Measurements from ENCODE around the gene ZGRF1.

DNA sequence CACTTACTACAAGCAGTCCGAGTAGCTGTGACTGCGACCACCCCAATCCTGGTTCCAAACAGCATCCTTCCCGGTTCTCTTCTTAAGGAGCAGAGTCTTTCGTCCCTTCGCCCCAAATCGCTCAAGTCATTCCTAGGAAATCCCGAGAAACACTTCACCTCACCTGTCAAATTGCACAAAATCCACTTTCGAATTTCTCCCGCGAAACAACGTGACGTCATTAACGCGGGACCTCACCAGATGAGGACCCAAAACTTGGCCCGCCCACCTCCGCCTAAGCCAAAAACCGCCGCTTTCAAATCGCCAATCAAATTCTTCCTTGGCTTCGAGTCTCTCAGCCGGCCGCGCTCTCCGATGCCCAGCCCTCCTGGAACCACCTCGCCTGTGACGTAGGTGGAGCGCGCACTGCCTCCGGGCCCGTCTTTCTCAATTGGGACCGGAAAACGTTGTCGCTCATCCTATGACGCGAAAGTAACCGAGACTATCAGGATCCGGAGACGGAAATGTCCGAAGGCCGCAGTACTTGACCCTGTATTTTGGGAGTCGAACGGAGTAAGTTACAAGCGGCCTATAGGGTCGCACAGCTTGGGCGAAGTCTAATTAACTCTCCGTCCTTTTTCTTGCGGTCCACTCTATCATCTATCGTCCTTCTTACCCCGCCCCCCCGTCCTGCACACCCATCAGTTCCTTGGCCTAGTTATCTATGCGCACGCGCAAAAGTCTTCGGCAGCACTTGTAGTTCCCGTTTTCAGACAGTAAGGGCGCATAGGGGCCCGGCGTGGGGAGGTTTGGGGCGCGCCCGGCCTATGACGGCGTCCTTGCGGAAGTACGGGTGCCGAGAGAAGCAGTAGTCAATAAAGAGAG lies at the start of gene ZGRF1, which contains the start of gene LARP7:
- TF ChIP-seq, protein P1, sequence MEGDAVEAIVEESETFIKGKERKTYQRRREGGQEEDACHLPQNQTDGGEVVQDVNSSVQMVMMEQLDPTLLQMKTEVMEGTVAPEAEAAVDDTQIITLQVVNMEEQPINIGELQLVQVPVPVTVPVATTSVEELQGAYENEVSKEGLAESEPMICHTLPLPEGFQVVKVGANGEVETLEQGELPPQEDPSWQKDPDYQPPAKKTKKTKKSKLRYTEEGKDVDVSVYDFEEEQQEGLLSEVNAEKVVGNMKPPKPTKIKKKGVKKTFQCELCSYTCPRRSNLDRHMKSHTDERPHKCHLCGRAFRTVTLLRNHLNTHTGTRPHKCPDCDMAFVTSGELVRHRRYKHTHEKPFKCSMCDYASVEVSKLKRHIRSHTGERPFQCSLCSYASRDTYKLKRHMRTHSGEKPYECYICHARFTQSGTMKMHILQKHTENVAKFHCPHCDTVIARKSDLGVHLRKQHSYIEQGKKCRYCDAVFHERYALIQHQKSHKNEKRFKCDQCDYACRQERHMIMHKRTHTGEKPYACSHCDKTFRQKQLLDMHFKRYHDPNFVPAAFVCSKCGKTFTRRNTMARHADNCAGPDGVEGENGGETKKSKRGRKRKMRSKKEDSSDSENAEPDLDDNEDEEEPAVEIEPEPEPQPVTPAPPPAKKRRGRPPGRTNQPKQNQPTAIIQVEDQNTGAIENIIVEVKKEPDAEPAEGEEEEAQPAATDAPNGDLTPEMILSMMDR (IDR thresholded peaks at IDR 0.05) = peak; percentile 86 to 99 (median 98)
- TF ChIP-seq POLR2AphosphoS5 (IDR thresholded peaks at IDR 0.05) = peak; percentile 61 to 79 (median 76)
- no peak for TF ChIP-seq POLR2A (IDR thresholded peaks at IDR 0.05)
- TF ChIP-seq EP300 (IDR thresholded peaks at IDR 0.05) = peak in 1 of 4 donors; percentile 41

All from sigmoid colon (tissue), 4 donors.